ENCODE measurements around the gene DYRK2.

The DYRK2 gene

DNA sequence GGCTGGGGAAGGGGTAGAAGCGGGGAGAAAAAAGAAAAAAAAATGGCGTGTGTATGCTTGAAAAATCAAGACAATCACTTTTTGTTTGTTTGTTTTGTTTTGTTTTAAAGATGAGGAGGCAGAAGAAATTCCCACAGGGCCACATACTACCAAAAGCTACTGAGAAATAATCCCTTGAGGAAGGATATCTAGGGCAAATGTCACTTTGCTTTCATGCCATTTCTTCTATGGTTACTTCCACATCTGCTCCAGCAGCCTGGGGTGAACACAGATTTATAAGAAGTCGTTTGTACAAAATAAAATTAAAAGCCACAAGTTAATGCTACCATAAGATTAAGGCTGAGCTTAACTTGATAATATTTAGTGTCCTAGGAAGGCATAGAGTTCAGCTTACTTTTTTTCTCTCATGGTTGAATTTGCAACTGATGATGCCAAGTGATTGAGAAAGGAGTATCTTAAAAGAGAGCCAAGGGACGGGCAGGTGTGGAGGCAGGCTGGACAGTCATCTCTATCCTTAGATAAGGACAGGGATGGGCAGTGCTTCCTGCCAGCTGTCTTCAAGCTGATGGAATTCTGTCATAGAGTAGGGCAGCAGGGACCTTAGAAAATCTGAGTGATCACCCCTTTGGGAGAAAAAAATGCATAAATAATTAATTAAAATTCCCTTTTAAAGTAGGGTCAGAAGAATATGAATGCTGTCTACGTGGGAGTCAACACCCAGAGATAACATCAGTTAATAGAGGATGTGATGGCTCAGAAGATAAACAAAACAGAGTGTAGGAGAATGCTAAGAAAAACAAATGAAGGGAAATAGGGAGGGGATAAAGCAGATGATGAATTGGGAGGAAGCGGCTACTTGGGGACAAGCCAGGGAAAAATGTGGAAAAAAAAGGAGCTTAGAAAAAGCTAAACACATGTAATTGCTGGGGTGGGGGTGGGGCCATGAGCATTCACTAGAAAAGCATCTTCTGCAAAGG, 57.1 kb downstream of the DYRK2 start:
- DNase-seq (ENCODE audit: low read depth) = no peak

GRCh38 chr12:67709367-67709954, 60.9 kb downstream of the DYRK2 start:
- DNase-seq (ENCODE audit: low read depth) = no peak

- DNase-seq (ENCODE audit: low read depth) = no peak
These were observed 62.0 kb downstream of the DYRK2 start for GRCh38 chr12:67710582-67710981.

GRCh38 chr12:67712011-67712410, 63.5 kb downstream of the DYRK2 start:
- DNase-seq (ENCODE audit: low read depth) = no peak

DNA sequence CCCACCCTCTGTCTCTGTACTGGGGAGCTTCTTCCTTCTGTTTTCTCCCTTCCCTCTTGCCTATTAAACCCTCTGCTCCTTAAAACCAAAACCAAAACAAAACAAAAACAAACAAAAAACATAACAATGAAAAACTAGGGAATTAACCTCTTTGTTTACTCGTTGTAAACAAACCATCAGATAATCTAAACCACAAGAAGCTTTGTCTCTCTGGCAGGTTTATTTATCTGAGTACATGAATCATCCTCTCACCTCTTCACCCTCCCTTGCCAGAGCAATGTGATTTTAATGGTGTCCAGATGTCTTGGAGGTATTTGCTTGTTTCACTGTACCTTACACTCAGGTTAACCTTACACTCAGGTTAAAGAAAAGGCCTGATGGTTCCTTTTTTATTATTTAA, 66.1 kb downstream of the DYRK2 start:
- no peak for DNase-seq (ENCODE audit: low read depth)
